GM19025 (cell line): Measurements from ENCODE around the gene KIF26B.
"Not testable (repeated sequence)": the region's sequence is repeated elsewhere in the genome, so short reads cannot be mapped to it uniquely, and the experiment has no call there.

Experiments used
- ATAC-seq: cut with Tn5 transposase; IDR thresholded peaks from one replicate; pipeline ENCODE4 v1.9.1; 2021; ENCODE audit warnings: mild to moderate bottlenecking, low read depth, moderate library complexity; ENCODE audit not compliant: unreplicated experiment

KIF26B gene

DNA sequence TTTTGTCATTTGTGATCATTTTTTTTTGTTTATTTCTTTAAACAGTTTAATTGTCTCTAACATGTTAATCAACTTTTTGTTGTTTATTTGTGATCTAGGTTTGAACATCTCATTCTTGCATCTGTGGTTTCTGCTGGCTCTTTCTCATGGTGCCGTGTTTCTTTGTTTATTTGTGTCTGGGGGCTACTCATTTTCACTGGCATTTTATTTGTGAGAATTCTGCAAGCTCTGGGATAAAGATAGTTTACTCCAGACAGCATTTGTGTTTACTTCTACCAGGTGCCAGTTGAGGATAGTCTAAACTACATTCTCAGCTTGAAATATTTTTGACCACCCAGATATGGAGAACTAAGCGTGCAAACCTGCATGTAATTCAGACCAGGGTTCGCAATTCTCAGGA is 508.6 kb downstream of the KIF26B start:
- no peak for ATAC-seq

DNA sequence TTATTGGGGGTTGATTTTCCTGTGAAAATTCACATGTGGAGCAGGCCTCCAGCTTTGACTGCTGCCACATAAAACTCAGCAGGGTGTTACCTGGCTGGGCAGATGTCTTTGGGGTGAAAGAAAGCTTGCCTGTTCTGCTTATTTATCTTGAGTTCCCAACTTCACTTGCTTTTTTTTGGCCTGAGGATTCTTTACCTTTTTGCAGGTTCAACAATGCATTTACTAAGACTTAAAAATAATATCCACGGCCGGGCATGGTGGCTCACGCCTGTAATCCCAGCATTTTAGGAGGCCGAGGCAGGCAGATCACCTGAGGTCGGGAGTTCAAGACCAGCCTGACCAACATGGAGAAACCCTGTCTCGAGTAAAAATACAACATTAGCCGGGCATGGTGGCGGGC is 509.1 kb downstream of the KIF26B start:
- ATAC-seq: no peak

DNA sequence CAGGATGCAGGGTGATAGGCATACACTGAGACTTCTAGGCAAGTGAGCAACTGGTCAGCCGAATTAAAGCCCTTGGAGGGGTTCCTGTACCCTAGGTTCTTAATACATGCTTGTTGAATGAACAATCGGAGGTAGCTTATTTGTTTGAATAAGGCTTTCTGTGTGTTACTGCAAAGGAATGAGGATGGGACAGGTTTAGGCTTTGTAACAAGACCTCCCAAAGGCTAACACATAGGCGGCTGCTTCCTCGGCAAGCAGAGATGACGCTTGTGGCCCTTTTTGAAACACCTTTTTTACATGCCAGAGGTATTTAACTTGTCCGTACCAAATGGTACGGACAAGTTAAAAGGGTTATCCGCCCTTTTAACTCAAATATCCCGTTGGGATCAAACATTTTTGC is 511.6 kb downstream of the KIF26B start:
- no peak for ATAC-seq

DNA sequence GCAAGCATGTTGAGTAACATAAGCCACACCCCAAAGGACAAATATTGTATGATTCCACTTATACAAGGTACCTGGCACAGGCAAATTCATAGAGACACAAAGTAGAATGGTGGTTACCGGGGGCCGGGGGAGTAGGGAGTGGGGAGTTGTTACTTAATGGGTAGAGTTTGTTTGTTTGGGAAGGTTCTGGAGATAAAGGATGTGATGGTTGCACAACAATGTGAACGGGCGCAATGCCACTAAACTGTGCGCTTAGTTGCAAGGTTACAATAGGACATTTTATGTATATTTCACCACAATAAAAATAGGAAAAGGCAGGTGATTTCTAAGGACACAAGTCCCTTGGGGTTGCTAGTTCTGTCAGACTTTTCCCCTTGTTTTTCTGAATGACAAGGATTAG is 516.6 kb downstream of the KIF26B start:
- no peak for ATAC-seq

DNA sequence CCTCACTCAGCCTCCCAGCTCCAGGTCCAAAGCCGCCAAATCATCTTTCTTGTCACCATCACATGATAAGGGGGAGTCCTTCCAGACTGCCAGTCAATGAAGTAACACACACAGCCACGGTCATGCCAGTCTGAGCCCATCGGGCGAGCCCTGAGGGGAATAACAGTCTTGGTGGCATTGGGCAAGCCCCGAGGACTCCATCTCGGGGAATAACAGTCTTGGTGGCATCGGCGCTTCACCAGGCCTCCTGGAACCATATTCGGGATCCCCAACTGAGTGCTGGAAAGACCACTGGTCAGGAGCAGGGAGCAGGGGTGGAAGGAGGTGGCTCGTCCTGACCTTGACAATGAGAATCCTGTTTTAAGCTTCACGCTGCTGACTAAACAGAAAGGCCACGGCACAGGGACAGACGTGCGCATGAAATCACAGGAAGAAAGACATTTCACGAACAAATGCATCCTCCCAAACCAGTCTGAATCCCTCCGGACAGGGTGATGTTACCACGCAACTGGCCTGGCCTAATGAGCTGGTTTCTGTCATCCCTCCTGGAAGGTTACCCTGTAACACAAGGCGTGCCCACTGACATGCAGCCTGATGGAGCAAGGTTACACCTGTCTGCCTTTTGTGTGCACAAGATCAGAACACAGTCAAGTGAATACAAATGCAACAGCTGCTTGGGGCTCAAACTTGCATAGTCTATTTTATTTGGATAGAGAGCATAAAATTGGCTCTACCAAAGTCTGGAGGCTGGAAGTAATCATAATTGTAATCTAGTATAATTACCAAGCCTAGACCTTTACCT is 517.4 kb downstream of the KIF26B start:
- ATAC-seq: no peak

DNA sequence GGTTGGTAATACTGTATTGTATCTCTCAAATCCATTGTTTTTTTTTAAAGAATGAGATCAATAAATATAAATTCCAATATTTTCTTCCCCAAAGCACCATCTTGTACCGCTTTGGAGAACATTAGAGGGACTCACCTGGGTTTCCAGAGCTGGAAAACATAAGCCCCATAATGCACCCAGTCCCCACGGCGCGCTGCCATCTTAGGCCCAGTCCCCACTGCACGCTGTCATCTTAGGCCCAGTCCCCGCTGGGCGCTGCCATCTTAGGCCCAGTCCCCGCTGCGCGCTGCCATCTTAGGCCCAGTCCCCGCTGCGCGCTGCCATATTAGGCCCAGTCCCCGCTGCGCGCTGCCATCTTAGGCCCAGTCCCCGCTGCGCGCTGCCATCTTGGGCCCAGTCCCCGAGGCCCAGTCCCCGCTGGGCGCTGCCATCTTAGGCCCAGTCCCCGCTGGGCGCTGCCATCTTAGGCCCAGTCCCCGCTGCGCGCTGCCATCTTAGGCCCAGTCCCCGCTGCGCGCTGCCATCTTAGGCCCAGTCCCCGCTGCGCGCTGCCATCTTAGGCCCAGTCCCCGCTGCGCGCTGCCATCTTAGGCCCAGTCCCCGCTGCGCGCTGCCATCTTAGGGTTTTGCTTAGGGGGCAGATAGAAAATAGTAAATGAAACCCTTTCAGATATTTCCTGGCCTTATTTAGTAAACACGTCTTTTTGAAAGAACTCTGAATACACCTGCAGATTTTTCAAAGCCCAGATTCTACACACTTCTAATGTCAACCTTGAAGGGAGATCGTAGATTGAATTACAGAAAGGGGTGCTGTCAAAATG is 518.3 kb downstream of the KIF26B start:
- ATAC-seq: not testable (repeated sequence)

DNA sequence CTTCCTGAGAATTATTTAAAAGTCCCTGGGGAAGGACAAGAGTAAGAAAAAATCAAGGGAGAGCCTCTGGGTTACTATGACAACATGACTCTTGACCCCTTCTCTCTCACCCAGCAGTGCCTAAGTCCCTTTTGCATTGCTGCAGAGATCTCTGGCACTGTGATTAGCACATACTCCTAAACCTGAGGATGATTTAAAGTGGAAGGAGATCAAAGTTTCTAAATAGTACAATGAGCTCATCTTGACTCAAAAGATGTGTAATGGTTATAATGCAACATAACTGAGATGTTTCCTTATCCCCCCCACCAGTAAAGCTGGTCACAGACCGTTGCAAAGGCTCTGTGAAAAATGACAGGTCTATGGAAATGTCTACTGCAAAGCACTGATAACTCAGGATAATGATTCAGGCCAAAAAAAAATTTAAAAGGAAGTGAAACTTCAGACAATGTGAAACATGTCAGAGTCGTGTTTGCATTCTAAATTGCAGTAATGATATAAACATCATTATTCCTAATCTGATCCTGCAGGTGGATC is 519.2 kb downstream of the KIF26B start:
- no peak for ATAC-seq

DNA sequence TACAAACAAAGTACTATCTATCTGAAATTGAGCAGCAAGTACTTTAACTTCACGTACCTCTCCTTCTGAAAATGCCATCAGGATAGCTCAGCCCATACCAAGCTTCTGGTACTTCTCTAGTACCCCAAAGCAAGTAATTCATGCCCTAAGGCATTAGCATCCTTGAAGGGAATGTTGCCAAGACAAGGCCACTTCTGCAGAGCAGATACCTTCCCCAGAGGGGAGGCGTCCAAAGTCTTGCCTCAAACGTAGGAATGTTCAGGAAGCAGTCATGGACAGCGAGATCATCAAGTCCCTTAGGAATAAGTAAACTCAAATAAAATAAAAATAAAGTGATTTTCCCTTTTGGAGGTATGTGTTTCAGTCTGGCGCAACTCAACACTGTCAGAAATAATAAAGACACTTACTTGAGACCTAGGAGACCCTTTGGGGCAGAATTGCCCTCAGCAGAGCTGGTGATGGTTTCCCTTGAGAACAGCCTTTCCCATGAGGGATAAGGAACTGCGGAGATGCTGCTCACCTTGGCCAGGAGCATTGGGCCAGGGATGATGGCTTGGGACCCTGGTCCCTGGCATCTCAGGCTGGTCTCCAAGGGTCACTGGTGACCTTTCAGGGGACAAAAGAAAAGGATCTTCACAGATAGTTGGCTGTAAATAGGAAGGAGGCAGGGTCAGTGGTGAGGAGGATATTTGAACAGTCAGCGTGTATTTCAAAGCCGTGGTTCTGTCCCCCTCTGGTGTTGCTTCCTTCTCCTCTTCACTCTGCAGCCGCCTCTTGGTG is 522.9 kb downstream of the KIF26B start:
- ATAC-seq: no peak

DNA sequence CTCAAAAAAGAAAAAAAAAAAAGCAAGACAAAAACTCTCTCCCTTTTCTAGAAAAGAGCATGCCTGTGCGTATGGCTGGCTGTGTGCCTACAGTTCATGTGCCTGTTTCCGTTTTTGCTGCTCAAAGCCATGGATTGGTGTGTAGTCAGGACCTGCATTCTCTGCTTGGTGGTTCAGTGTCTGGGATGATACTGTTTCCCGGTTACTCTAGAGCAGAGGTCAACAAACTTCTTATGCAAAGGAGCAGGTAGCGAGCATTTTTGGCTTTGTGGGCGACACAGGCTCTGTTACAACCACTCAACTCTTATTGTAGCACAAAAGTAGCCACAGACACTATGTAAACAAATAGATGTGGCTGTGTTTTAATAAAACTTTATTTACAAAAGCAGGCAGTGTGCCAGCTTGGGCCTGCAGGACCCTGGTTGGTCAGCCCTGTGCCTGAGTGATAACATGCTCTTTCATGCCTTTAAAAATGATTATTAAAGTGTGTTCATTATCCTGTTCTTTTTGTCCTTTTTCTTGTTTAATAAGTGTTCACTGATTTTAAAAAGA is 524.2 kb downstream of the KIF26B start:
- ATAC-seq: no peak

DNA sequence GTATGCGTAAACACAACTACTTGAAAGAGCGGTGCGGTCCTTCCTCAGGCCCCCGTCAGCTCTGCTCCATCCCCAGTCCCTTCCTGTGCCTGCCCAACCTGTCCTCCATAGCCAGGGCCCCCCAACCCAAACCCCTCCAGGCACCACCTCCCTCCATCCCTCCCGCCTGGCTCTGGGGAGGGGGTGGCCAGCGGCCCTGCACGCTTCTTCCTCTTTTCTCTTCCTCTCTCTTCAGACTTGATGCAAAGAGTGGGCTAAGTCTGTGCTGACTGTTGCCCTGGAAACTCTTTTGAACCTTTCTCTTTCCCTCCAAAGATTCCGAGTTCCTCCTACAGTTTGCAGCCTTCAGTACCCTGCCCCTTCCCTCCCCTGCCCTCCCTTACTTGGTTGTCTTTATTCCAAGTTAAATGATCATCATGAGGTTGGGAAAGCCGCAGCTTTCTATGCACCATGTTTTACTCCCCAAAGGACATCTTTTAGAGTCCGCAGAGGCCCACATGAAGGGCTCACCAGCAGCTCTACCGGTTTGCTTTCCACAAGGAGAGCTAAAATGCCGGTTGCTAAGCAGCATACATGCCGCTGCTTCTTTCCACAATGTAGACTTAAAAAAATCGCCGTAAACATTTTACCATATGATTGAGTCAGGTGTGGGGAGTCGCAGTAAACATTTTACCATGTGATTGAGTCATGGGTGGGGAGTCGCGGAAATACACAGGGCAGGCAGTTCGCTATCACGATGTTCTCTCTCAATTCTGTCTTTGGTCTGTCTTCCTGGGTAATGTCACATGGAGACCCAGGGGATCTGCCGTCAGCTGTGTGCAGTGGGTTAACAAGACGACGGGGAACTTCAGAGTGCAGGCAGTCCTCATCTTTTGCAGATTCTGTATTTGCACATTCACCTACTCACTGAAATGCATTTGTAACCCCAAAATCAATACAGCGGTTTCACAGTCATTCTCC is 525.3 kb downstream of the KIF26B start:
- no peak for ATAC-seq

DNA sequence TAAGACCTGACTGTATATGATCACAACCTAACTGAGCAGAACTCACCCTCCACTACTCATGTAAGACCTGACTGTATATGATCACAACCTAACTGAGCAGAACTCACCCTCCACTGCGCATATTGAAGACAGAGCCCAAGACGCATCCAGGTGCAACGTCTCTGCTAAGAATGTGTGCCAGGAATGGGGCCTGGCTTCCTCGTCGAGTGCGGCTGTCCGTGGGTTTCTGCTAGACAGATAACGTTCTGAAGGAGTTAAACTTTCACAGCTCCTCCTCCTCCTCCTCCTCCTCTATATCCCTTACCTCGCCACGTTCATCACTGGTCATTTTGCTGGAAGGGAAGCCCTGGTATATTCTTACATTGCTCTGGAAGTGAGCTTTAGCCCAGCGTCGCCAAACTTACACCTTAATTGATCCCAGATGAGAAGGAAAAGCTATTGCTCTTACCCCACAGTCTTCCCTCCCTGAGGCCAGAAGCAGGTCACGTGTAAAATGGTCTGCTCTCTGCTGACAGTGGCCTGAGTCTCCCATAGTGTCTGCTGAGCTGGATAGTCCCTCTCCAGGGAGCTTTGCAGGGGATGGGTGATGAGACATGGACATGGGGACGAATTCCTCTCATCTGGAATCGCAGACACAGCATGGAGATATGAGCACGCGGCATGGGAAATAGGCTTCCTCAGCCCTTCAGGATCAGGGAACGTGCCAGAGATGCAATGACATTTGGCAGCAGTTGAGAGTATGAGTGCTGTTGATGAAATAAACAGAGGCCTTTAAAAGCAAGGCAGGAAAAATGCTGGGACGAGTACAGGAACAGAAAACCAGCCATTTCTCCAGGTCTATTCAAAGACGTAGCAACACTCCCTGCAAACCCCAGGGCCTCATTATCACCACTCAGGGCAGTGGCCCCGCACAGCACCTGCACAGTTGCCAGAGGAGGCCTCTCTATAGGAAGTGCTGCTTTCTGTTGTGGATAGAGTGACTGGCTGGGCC is 528.1 kb downstream of the KIF26B start:
- no peak for ATAC-seq

DNA sequence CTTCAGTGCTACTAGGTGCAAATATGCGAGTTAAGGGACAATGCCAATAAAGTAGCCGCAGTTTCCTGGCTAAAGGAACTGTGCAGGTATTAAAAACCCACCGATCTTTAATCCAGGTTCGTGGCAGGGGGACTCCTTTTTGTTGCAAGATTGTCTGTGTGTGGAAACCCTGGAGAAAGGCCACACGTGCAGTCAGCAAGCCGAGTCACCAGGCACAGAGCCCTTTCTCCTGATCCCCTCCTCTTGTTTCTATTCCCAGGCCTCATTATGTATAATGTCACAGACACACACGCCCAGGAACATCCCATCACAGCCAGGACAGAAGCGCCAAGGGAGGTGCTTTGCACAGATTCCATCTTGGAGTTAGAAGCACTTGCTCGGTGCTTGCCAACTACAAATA is 528.9 kb downstream of the KIF26B start:
- ATAC-seq: no peak

DNA sequence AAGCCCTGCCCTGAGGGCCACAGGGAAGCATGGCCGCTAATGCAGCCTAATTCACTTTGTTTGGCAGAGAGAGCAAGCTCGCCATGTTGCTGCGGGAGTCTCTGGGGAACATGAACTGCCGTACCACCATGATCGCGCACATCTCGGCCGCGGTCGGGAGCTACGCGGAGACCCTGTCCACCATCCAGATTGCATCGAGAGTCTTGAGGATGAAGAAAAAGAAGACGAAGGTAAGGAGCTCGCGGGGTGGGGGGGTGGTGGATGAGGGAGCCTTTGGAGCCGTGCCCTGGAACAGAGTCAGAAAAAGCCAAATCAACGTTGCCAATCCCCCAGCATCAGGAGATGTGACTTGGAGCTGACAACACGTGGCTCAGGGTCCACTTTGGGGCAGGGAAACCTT is 529.4 kb downstream of the KIF26B start:
- ATAC-seq: no peak

DNA sequence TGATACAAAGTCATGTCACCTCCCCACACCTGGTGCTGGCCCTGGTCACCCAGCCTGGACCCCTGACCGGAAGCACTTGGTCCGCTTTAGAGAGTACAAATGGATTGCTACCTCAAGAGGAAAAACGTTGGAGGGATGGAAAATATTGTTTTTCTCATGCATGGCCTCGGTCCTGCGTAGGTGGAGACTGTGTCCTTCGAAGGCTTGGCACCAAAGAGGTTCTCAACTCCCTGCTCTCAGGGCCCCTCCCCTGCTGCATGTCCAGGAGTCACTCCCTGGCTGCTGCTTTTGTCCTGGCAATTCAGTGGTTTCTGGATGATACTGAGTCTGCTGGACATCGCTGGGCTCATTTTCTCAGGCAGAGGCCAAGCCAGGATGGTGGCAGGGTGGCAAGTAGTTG is 529.8 kb downstream of the KIF26B start:
- ATAC-seq: no peak

DNA sequence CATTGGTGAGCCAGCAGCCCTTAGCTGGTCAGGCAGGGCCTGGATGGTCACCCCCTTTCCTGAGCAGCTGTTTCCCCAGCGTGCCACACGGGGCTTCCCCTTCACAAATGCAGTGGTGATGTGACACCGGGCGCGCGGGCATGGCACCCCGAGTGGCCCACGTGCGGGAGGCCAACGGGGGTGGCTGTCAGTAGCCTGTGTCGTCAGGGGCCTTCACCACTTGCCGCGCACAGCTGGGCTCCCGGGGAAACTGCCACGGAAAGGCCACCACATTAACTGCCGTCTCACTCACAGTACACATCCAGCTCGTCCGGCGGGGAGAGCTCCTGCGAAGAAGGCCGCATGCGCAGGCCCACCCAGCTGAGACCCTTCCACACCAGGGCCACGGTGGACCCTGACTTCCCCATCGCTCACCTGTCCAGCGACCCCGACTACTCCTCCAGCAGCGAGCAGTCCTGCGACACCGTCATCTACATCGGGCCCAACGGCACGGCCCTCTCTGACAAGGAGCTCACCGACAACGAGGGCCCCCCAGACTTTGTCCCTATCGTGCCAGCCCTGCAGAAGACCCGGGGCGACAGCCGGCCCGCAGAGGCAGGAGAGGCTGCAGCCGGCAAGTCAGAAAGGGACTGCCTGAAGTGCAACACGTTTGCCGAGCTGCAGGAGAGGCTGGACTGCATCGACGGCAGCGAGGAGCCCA is 530.5 kb downstream of the KIF26B start:
- no peak for ATAC-seq

DNA sequence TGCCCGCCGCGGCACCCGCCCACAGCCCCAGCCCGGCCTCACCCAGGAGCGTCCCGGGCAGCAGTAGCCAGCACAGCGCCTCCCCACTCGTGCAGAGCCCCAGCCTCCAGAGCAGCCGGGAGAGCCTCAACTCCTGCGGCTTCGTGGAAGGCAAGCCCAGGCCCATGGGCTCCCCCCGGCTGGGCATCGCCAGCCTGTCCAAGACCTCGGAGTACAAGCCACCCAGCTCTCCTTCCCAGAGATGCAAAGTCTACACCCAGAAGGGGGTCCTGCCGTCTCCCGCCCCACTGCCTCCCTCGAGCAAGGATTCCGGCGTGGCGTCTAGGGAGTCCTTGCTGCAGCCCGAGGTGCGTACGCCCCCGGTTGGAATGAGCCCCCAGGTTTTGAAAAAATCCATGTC is 531.2 kb downstream of the KIF26B start:
- no peak for ATAC-seq

DNA sequence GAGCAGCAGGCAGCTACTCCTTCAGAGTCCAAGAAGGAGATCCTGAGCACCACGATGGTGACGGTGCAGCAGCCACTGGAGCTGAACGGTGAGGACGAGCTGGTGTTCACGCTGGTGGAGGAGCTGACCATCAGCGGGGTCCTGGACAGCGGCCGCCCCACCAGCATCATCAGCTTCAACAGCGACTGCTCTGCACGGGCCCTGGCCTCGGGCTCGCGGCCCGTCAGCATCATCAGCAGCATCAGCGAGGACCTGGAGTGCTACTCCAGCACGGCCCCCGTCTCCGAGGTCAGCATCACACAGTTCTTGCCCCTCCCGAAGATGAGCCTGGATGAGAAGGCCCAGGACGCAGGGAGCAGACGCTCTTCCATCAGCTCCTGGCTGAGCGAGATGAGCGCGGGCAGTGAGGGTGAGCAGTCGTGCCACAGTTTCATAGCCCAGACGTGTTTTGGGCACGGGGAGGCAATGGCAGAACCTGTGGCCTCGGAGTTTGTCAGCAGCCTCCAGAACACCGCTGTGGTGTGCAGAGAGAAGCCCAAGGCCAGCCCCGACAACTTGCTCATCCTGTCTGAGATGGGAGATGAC is 531.8 kb downstream of the KIF26B start:
- ATAC-seq: no peak
